GM12878 (cell line): Measurements from ENCODE around the gene UFL1. TPM values are rescaled to one million over a fixed set of nuclear protein-coding genes. Genes with fewer than 3 reads are reported as not detected.
A peak's percentile ranks its signal among the peaks of the same experiment; 100 is the strongest.

Experiments
- ATAC-seq: fragments of 200-7000 bp; cut with Tn5 transposase; 3 replicates; pipeline ENCODE4 v1.9.1; 2020; ENCODE audit warnings: mild to moderate bottlenecking, moderate library complexity
- Bru-seq: library from RNA; stranded (reverse); fragments of 400-500 nt; gene quantifications from one replicate; lab custom pipeline; 2021; lab: Mats Ljungman, UMichigan
- BruChase-seq, 2 experiments: library from RNA; stranded (reverse); fragments of 400-500 nt; gene quantifications; one replicate each; lab custom pipeline; 2021; lab: Mats Ljungman, UMichigan
- BruUV-seq: library from RNA; stranded (reverse); fragments of 400-500 nt; replicated peaks from 2 replicates; lab custom pipeline; 2021; lab: Mats Ljungman, UMichigan
- CTCF ChIA-PET: fragments of 300-600 bp; sonication (Branson Sonifier 250); formaldehyde crosslinking; extraction: SDS; loops from one replicate; lab custom pipeline; 2021; ENCODE audit warnings: inconsistent platforms; lab: Yijun Ruan, JAX
- POLR2A ChIA-PET: fragments of 350-600 bp; formaldehyde crosslinking; extraction: SDS; loops from one replicate; lab custom pipeline; 2021; ENCODE audit warnings: inconsistent platforms; lab: Charles Lee
- RAD21 ChIA-PET: fragments of 300-600 bp; sonication (Branson Sonifier 250); formaldehyde crosslinking; loops from one replicate; lab custom pipeline; 2023; ENCODE audit warnings: antibody characterized with exemption; ENCODE audit not compliant: unreplicated experiment; lab: Charles Lee
- SMC1A ChIA-PET: fragments of 300-600 bp; sonication (Branson Sonifier 250); formaldehyde crosslinking; loops from one replicate; lab custom pipeline; 2023; ENCODE audit not compliant: unreplicated experiment, uncharacterized antibody; lab: Charles Lee
- DNase-seq: peaks from one replicate; pipeline ENCODE4 v3.0.0-alpha.2; 2011; ENCODE audit warnings: low read depth, low spot score
- FAIRE-seq: peaks from 3 replicates; lab custom pipeline; 2011; peaks lifted over from hg19 to GRCh38; lab: Jason Lieb, UNC
- H2AFZ ChIP-seq: 2 replicates; pipeline ENCODE4 v1.6.0; 2011; ENCODE audit warnings: low read depth, low read length, control low read depth; ENCODE audit not compliant: control insufficient read depth
- H3K27ac ChIP-seq: 2 replicates; pipeline ENCODE4 v1.5.1; 2011; ENCODE audit warnings: control low read depth; ENCODE audit not compliant: control insufficient read depth, insufficient read depth
- H3K27me3 ChIP-seq, 2 experiments: replicated peaks in 1 of 2; 2 replicates each; pipeline versions ENCODE4 v1.6.0 to v1.6.1; 2011; ENCODE audit warnings: low read length in 1 of 2; ENCODE audit not compliant: control insufficient read depth in 2 of 2, insufficient read depth in 2 of 2
- H3K36me3 ChIP-seq, 2 experiments: 2 replicates each; pipeline ENCODE4 v1.5.1; 2011; ENCODE audit warnings: low read length in 1 of 2; ENCODE audit not compliant: control insufficient read depth in 2 of 2, insufficient read depth in 2 of 2
- H3K4me1 ChIP-seq: 2 replicates; pipeline ENCODE4 v1.6.1; 2011; ENCODE audit warnings: mild to moderate bottlenecking, low read length, moderate library complexity, mixed read lengths; ENCODE audit not compliant: control insufficient read depth, insufficient read depth
- H3K4me2 ChIP-seq: 2 replicates; pipeline ENCODE4 v1.6.0; 2011; ENCODE audit warnings: control low read depth; ENCODE audit not compliant: control insufficient read depth, insufficient read depth
- H3K4me3 ChIP-seq: fragments of 200-600 bp; sonication (generic); 2 replicates; pipeline ENCODE4 v1.5.1; 2016
- H3K79me2 ChIP-seq: 2 replicates; pipeline ENCODE4 v1.6.0; 2011; ENCODE audit warnings: low read length; ENCODE audit not compliant: control insufficient read depth, insufficient read depth
- H3K9ac ChIP-seq: 2 replicates; pipeline ENCODE4 v1.8.0; 2011; ENCODE audit warnings: low read length, control low read depth, mixed read lengths; ENCODE audit not compliant: control insufficient read depth, insufficient read depth
- H3K9me3 ChIP-seq: replicated peaks from 3 replicates; pipeline ENCODE4 v1.5.1; 2011; ENCODE audit warnings: mild to moderate bottlenecking, low read length; ENCODE audit not compliant: control insufficient read depth, insufficient read depth
- H4K20me1 ChIP-seq: 2 replicates; pipeline ENCODE4 v1.6.0; 2011; ENCODE audit not compliant: control insufficient read depth, insufficient read depth
- CBFB ChIP-seq: IDR thresholded peaks from 2 replicates; pipeline ENCODE4 v1.6.1; 2016; ENCODE audit warnings: antibody characterized with exemption, low read depth
- CBX5 ChIP-seq: sonication (generic); IDR thresholded peaks from 2 replicates; pipeline ENCODE4 v1.6.1; 2016; ENCODE audit warnings: low read depth, moderate library complexity, mild to moderate bottlenecking, inconsistent platforms
- CHD4 ChIP-seq: fragments of 200-600 bp; sonication (generic); IDR thresholded peaks from 2 replicates; pipeline ENCODE4 v1.6.1; 2016; ENCODE audit warnings: mild to moderate bottlenecking
- EZH2 ChIP-seq: IDR thresholded peaks from 2 replicates; pipeline ENCODE4 v1.6.1; 2012; ENCODE audit warnings: low read depth, mild to moderate bottlenecking, control low read depth, inconsistent platforms, low read length, borderline replicate concordance; ENCODE audit not compliant: control insufficient read depth
- MEF2A ChIP-seq: IDR thresholded peaks from 2 replicates; pipeline ENCODE4 v1.6.1; 2011; ENCODE audit warnings: low read depth, mild to moderate bottlenecking, low read length, moderate library complexity; ENCODE audit not compliant: insufficient read depth
- MYC ChIP-seq: IDR thresholded peaks from 2 replicates; pipeline ENCODE4 v1.6.1; 2011; ENCODE audit warnings: mild to moderate bottlenecking, low read length, moderate library complexity, inconsistent platforms; ENCODE audit not compliant: insufficient read depth, insufficient replicate concordance, insufficient read length, severe bottlenecking
- NR2F1 ChIP-seq: fragments of 450-650 bp; conservative IDR thresholded peaks from 2 replicates; pipeline ENCODE4 v1.6.1; 2017; ENCODE audit warnings: mild to moderate bottlenecking
- PAX8 ChIP-seq: fragments of 450-650 bp; IDR thresholded peaks from 2 replicates; pipeline ENCODE4 v1.6.1; 2017; ENCODE audit warnings: mild to moderate bottlenecking, moderate library complexity
- RAD21 ChIP-seq: IDR thresholded peaks from 2 replicates; pipeline ENCODE4 v1.6.1; 2011; ENCODE audit warnings: mild to moderate bottlenecking, low read depth, low read length, moderate library complexity; ENCODE audit not compliant: insufficient read depth
- SMAD1 ChIP-seq: fragments of 450-650 bp; IDR thresholded peaks from 2 replicates; pipeline ENCODE4 v1.6.1; 2018; ENCODE audit warnings: mild to moderate bottlenecking, low read depth; ENCODE audit not compliant: partially characterized antibody
- SMAD5 ChIP-seq: IDR thresholded peaks from 2 replicates; pipeline ENCODE4 v1.6.1; 2016; ENCODE audit warnings: antibody characterized with exemption, low read depth
- SMC3 ChIP-seq: IDR thresholded peaks from 2 replicates; pipeline ENCODE4 v1.6.1; 2011; ENCODE audit warnings: low read length, improper control_type of control experiment, borderline replicate concordance
- SP1 ChIP-seq: IDR thresholded peaks from one replicate; pipeline ENCODE4 v1.6.1; 2011; ENCODE audit warnings: low read depth, low read length
- YBX1 ChIP-seq: fragments of 450-650 bp; IDR thresholded peaks from 2 replicates; pipeline ENCODE4 v1.6.1; 2016; ENCODE audit warnings: antibody characterized with exemption
- ZZZ3 ChIP-seq: IDR thresholded peaks from 2 replicates; pipeline ENCODE4 v1.6.1; 2011; ENCODE audit warnings: low read depth; ENCODE audit not compliant: control insufficient read depth, insufficient read length
- WGBS: methylation state at CpG from one replicate; pipeline ENCODE4 v1.1.6; 2016; ENCODE audit warnings: low lambda C conversion rate; ENCODE audit not compliant: insufficient replicate concordance, insufficient coverage; ENCODE audit errors: missing lambda C conversion rate; 5-methylcytosine and 5-hydroxymethylcytosine counted together
- in situ Hi-C: fragments of 300-500 bp; cut with MboI; formaldehyde crosslinking; loops from 9 replicates; pipeline ENCODE4 v1.14.3; 2018; ENCODE audit warnings: mixed read lengths
- intact Hi-C: fragments of 100-400 bp; cut with micrococcal nuclease; formaldehyde crosslinking; loops from one replicate; pipeline ENCODE4 v1.14.2; 2022; ENCODE audit not compliant: unreplicated experiment
- long read RNA-seq, 2 experiments: library from polyadenylated mRNA; unstranded; transcript quantifications; one replicate each; pipeline ENCODE4 v2.0.0, GENCODE V29; 2019 to 2020
- polyA minus RNA-seq, 3 experiments: library from RNA; depleted of rRNA, polyadenylated mRNA; stranded (reverse); fragments of >200 nt; gene quantifications; 2 replicates each; pipeline ENCODE4 v1.2.3, GENCODE V29; 2011
- polyA plus RNA-seq, 11 experiments: library from polyadenylated mRNA; depleted of rRNA in 4 of 11; unstranded in 6 of 11; stranded (reverse) in 5 of 11; fragments of >200 nt; fragmentation: Nextera tagmentation in 4 of 11; fragmentation: Illumina TruSeq in 1 of 11; extraction: Ambion mirVana in 4 of 11; extraction: Trizol in 1 of 11; gene quantifications; 1 replicate in 1 of 11; 2 replicates in 10 of 11; pipeline versions ENCODE4 v1.2.1 to v1.2.3, GENCODE V29; 2011 to 2016; ENCODE audit warnings: inconsistent platforms in 2 of 11, missing spikeins in 2 of 11, low read depth in 1 of 11
- total RNA-seq, 4 experiments: library from RNA; depleted of rRNA in 3 of 4; stranded (reverse); fragments of >200 nt in 3 of 4; fragmentation: Illumina TruSeq in 1 of 4; extraction: Trizol in 1 of 4; gene quantifications; 2 replicates each; pipeline versions ENCODE4 v1.2.1 to v1.2.3, GENCODE V29; 2013 to 2021
- TF ChIP-seq, protein P1 (sequence below): fragments of 150-350 bp; IDR thresholded peaks from 2 replicates; pipeline ENCODE4 v1.6.1; 2014; ENCODE audit warnings: mild to moderate bottlenecking, low read depth, low read length
- TF ChIP-seq, protein P2 (sequence below): IDR thresholded peaks from 2 replicates; pipeline ENCODE4 v1.6.1; 2011; ENCODE audit warnings: borderline replicate concordance, low read depth, mild to moderate bottlenecking, moderate library complexity, mixed read lengths, low read length; ENCODE audit not compliant: insufficient read depth; ENCODE audit errors: extremely low read length

UFL1 gene
- total RNA-seq (2013; cell fraction: nucleolus; rRNA removed) = 47.2 and 51.1 TPM in 2 replicates
- total RNA-seq (2014; rRNA removed) (18.1 and 22.8 TPM in 2 replicates), total RNA-seq (2014; rRNA removed; fragmentation: Illumina TruSeq; extraction: Trizol) (26.7 and 27.3 TPM in 2 replicates), total RNA-seq (2021) (20.7 and 21.5 TPM in 2 replicates), polyA plus RNA-seq (2011; rRNA removed) (26.4 and 41.6 TPM in 2 replicates), polyA plus RNA-seq (2014; fragmentation: Illumina TruSeq; extraction: Trizol) (29.3 and 35.1 TPM in 2 replicates), polyA plus RNA-seq (2014; fragmentation: Nextera tagmentation; extraction: Ambion mirVana) (10 to 100 TPM; 24.5 to 29.1 TPM), polyA plus RNA-seq (2014; rRNA removed) (11.8 and 13.8 TPM in 2 replicates), polyA plus RNA-seq (2016; fragmentation: Nextera tagmentation; extraction: Ambion mirVana) (10 to 100 TPM; 23.8 to 24.2 TPM), polyA minus RNA-seq (2011; rRNA and poly(A)+ RNA removed) (11.2 and 15.0 TPM in 2 replicates), Bru-seq, nascent RNA (percentile 96 among the genes with signal in this experiment), BruChase-seq, experiment 1, labeled RNA remaining after a 6-hour chase (percentile 90 among the genes with signal in this experiment), BruChase-seq, experiment 2, labeled RNA remaining after a 2-hour chase (percentile 95 among the genes with signal in this experiment)
- polyA plus RNA-seq (2011; ENCODE audit: low read depth) = 9.1 TPM
- polyA plus RNA-seq (2011; cell fraction: cytosol; rRNA removed) = 7.3 and 9.1 TPM in 2 replicates
- 22.6 and 27.1 TPM in 2 replicates for polyA plus RNA-seq (2011; cell fraction: nucleus; rRNA removed)
- 16.2 and 21.5 TPM in 2 replicates for polyA plus RNA-seq (2012)
- 10.0 and 10.6 TPM in 2 replicates for polyA minus RNA-seq (2011; cell fraction: cytosol; rRNA and poly(A)+ RNA removed)
- 11.5 and 13.7 TPM in 2 replicates for polyA minus RNA-seq (2011; cell fraction: nucleus; rRNA and poly(A)+ RNA removed)
- long read RNA-seq, experiment 1, full-length matches to known transcripts = 3 of 38 reads
- long read RNA-seq, experiment 1, partial matches to known transcripts = 27 of 38 reads
- long read RNA-seq, experiment 1, other reads (novel, unspliced or antisense) = 8 of 38 reads
- long read RNA-seq, experiment 2, full-length matches to known transcripts = 46 of 564 reads
- long read RNA-seq, experiment 2, partial matches to known transcripts = 481 of 564 reads
- long read RNA-seq, experiment 2, other reads (novel, unspliced or antisense) = 37 of 564 reads

DNA sequence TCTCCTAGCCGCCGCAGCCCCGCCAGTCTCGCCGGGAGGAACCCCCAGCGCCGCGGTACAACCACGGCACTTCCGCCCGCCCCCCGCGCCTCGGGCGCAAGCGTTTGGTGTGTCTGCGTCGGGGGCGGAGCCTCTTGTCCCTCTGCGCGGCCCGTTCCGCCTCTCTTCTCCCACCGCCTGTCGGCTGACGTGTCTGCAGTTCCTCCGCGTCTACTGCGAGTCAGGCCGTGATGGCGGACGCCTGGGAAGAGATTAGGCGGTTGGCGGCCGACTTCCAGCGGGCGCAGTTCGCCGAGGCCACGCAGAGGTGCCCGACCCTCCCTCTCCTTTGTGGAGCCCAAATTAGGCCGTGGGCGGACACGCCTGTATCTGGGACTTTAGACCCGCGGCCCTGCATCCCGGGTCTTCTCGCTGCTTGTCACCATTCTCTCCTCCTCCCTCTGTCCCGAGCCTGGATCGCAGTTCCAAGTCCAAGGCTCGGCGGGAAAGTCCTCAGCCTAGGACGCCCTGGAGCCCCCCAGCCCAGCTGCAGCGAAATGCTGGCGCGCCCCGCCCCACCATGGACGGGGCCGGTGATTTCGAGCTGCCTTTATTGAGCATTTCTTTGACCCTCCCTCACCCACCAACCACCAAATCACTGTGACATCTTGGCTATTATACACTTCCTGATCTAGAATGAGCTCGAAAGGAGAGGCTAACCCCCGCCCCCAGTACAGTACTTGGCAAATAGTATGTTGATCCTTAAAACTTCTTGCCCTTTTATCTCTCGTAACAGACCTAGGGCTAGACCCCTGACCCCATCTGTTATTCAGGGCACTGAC is at the start of gene UFL1:
TSS of gene UFL1 (plus strand) at position 163 of the 821 bp plus-strand sequence. CDS start at position 231, 68 bp downstream.
- RAD21 ChIA-PET = no interaction called here
- H3K79me2 ChIP-seq = peaks cover 43% of the 10 kb centered on the region
- BruUV-seq = no TSS peak
- in situ Hi-C loops (loop anchor here (10.0 kb wide), 3 partner anchors 373 to 947 kb away; partner anchors contain the start of genes MANEA and NDUFAF4), intact Hi-C loops (loop anchor here (1.0 to 5.0 kb wide), 4 partner anchors 90 to 945 kb away; partner anchors contain the start of genes GPR63, MANEA and NDUFAF4)
- ATAC-seq (peak; percentile 94), FAIRE-seq (peak; percentile 75), DNase-seq (peak; percentile 68)
- peak within 1 kb of the TSS; percentile 95 for H3K4me2 ChIP-seq
- no peaks in the 10 kb centered on the region for H3K9me3 ChIP-seq
- SMC1A ChIA-PET = interaction anchor here (2.0 kb wide), 1 partner anchor 10 kb away, joined by 14 read pairs; no protein-coding TSS in a partner anchor
- 2% methylated on average over 53 of the region's 63 CpGs for WGBS
- POLR2A ChIA-PET = no interaction called here
- H2AFZ ChIP-seq = peak within 1 kb of the TSS; percentile 86
- H3K36me3 ChIP-seq = peaks cover 0 to 4% of the 10 kb centered on the region in 2 experiments; a peak in 1 of 4 replicates
- H3K4me3 ChIP-seq = peak within 1 kb of the TSS; percentile 91
- no peaks in the 10 kb centered on the region for H3K4me1 ChIP-seq
- peak within 1 kb of the TSS; percentile 96 for H3K27ac ChIP-seq
- H4K20me1 ChIP-seq = no peaks in the 10 kb centered on the region
- peak within 1 kb of the TSS; percentile 98 for H3K9ac ChIP-seq
- CTCF ChIA-PET = interaction anchor here (1.0 kb wide), 1 partner anchor 15 kb away, joined by 3 read pairs; no protein-coding TSS in a partner anchor
- H3K27me3 ChIP-seq = no peaks in the 10 kb centered on the region
- TF ChIP-seq SMAD5 = peak; percentile 94
- TF ChIP-seq CHD4 = no peak
- TF ChIP-seq, protein P1, sequence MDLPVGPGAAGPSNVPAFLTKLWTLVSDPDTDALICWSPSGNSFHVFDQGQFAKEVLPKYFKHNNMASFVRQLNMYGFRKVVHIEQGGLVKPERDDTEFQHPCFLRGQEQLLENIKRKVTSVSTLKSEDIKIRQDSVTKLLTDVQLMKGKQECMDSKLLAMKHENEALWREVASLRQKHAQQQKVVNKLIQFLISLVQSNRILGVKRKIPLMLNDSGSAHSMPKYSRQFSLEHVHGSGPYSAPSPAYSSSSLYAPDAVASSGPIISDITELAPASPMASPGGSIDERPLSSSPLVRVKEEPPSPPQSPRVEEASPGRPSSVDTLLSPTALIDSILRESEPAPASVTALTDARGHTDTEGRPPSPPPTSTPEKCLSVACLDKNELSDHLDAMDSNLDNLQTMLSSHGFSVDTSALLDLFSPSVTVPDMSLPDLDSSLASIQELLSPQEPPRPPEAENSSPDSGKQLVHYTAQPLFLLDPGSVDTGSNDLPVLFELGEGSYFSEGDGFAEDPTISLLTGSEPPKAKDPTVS = 0 out of 2 replicates have a peak, but pooled peaks have one; percentile 20
- peak; percentile 60 for TF ChIP-seq SP1
- no peak for TF ChIP-seq SMC3
- TF ChIP-seq CBFB = peak; percentile 50; the same call in 1 of the 2 replicates
- TF ChIP-seq MYC = no peak
- no peak for TF ChIP-seq CBX5
- TF ChIP-seq NR2F1 = peak; percentile 60
- TF ChIP-seq EZH2 = no peak
- TF ChIP-seq MEF2A = no peak
- TF ChIP-seq, protein P2, sequence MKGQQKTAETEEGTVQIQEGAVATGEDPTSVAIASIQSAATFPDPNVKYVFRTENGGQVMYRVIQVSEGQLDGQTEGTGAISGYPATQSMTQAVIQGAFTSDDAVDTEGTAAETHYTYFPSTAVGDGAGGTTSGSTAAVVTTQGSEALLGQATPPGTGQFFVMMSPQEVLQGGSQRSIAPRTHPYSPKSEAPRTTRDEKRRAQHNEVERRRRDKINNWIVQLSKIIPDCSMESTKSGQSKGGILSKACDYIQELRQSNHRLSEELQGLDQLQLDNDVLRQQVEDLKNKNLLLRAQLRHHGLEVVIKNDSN = no peak
- TF ChIP-seq PAX8 = no peak
- no peak for TF ChIP-seq SMAD1
- TF ChIP-seq RAD21 = no peak
- no peak for TF ChIP-seq YBX1
- TF ChIP-seq ZZZ3 = no peak
